ENCODE measurements around the gene HBA1. TPM values are rescaled to one million over a fixed set of nuclear protein-coding genes. Genes with fewer than 3 reads are reported as not detected.
"Not testable (repeated sequence)": the region's sequence is repeated elsewhere in the genome, so short reads cannot be mapped to it uniquely, and the experiment has no call there.

HBA1 gene
- total and polyA plus RNA-seq, 9 of the 15 experiments (the other 6 are each of a cell fraction or from before 2014, with no cell fraction given) = 128 to 2,388 (median 380) TPM

DNA sequence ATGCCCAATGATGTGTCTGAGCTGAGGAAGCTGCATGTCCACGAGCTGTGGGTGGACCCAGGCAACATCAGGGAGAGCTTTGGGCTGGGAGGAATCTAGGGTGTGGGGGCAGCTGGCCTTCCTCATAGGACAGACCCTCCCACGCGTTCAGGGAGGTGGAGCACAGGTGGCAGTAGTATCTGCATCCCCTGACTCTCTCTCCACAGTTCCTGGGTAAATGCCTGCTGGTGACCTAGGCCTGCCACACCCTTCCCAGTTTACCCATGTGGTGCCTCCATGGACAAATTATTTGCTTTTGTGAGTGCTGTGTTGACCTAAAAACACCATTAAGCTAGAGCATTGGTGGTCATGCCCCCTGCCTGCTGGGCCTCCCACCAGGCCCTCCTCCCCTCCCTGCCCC, 7.5 kb upstream of the HBA1 start:
- POLR2A ChIA-PET = interaction anchor here (0.6 kb wide), 4 partner anchors 17 to 511 kb away, joined by 3 to 4 read pairs (median 3); partner anchors contain the start of gene STUB1
- peaks cover 10 to 61% of the 10 kb centered on the region in 2 experiments; a peak in 4 of 5 replicates for H3K4me1 ChIP-seq (replicated peaks in 1 of 2; ENCODE audit: control insufficient read depth in 2 of 2, insufficient read depth in 2 of 2, low read length in 2 of 2)
- in situ Hi-C loops (cut with MboI) (no loop called here), intact Hi-C loops (cut with micrococcal nuclease) (no loop called here)
- no peak overlapping the region for H3K27ac ChIP-seq (ENCODE audit: extremely low read depth, low read depth, low read length)
- H3K9me1 ChIP-seq (ENCODE audit: control insufficient read depth, insufficient read depth, low read length) = no peaks in the 10 kb centered on the region
- no peak for TF ChIP-seq ZC3H4 (CRISPR knock-in tag; IDR thresholded peaks at IDR 0.05; ENCODE audit: borderline replicate concordance)
- CTCF ChIA-PET (ENCODE audit: low intra/inter-chr PET ratio) = no interaction called here
- ATAC-seq (no peak), DNase-seq (ENCODE audit: extremely low read depth in 1 of 4, low spot score in 3 of 4) (no peak), FAIRE-seq (no peak)
- WGBS (ENCODE audit: insufficient coverage, low coverage, missing lambda C conversion rate) = 58% methylated on average over 3 of the region's 3 CpGs
- BruUV-seq (replicated peaks) = no TSS peak
- H3K36me3 ChIP-seq (ENCODE audit: control insufficient read depth, insufficient read depth, low read length) = no peaks in the 10 kb centered on the region
- no peaks in the 10 kb centered on the region for H4K20me1 ChIP-seq (replicated peaks; ENCODE audit: control insufficient read depth, insufficient read depth, low read length)
- no peak overlapping the region for H3K4me3 ChIP-seq
- peak overlapping the region in 1 of 2 experiments; percentile 23; a peak in 2 of 4 replicates for H3K9ac ChIP-seq (ENCODE audit: insufficient read depth in 1 of 2, low read depth in 2 of 2, low read length in 2 of 2)
- H3K27me3 ChIP-seq (ENCODE audit: control insufficient read depth in 2 of 2, insufficient read depth in 2 of 2, low read length in 2 of 2) = no peaks in the 10 kb centered on the region
- H3K4me2 ChIP-seq (ENCODE audit: insufficient read depth, low read length) = peak overlapping the region; percentile 35; the same call in 1 of the 2 replicates
- H2AFZ ChIP-seq (ENCODE audit: low read depth, low read length) = no peak overlapping the region
- no peaks in the 10 kb centered on the region for H3K9me3 ChIP-seq (replicated peaks; ENCODE audit: control insufficient read depth, insufficient read depth, low read depth, low read length)
- peaks cover 4% of the 10 kb centered on the region; the same call in 1 of the 3 replicates for H3K79me2 ChIP-seq (ENCODE audit: control insufficient read depth, insufficient read depth, low read length)

DNA sequence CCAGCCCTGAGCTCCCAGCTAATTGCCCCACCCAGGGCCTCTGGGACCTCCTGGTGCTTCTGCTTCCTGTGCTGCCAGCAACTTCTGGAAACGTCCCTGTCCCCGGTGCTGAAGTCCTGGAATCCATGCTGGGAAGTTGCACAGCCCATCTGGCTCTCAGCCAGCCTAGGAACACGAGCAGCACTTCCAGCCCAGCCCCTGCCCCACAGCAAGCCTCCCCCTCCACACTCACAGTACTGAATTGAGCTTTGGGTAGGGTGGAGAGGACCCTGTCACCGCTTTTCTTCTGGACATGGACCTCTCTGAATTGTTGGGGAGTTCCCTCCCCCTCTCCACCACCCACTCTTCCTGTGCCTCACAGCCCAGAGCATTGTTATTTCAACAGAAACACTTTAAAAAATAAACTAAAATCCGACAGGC, 6.4 kb upstream of the HBA1 start:
- Histone ChIP-seq H3K4me1 (replicated peaks in 1 of 2; ENCODE audit: control insufficient read depth in 2 of 2, insufficient read depth in 2 of 2, low read length in 2 of 2) (peaks cover 19 to 68% of the 10 kb centered on the region in 2 experiments; a peak in 4 of 5 replicates), H3K9ac (ENCODE audit: insufficient read depth in 1 of 2, low read depth in 2 of 2, low read length in 2 of 2) (peak overlapping the region in 1 of 2 experiments; percentile 55; a peak in 1 of 4 replicates)
- in situ Hi-C loops (cut with MboI); H3K9me1 ChIP-seq (ENCODE audit: control insufficient read depth, insufficient read depth, low read length); H2AFZ ChIP-seq (ENCODE audit: low read depth, low read length); CTCF ChIA-PET (ENCODE audit: low intra/inter-chr PET ratio); intact Hi-C loops (cut with micrococcal nuclease); H3K4me2 ChIP-seq (ENCODE audit: insufficient read depth, low read length); H3K9me3 ChIP-seq (replicated peaks; ENCODE audit: control insufficient read depth, insufficient read depth, low read depth, low read length); H3K27ac ChIP-seq (ENCODE audit: extremely low read depth, low read depth, low read length); H3K4me3 ChIP-seq; H3K79me2 ChIP-seq (ENCODE audit: control insufficient read depth, insufficient read depth, low read length); H3K27me3 ChIP-seq (ENCODE audit: control insufficient read depth in 2 of 2, insufficient read depth in 2 of 2, low read length in 2 of 2); H4K20me1 ChIP-seq (replicated peaks; ENCODE audit: control insufficient read depth, insufficient read depth, low read length); H3K36me3 ChIP-seq (ENCODE audit: control insufficient read depth, insufficient read depth, low read length); BruUV-seq (replicated peaks): not testable (repeated sequence)
- ATAC-seq (peak; percentile 37), FAIRE-seq (peak; percentile 91), DNase-seq (ENCODE audit: extremely low read depth in 1 of 4, low spot score in 3 of 4) (peak in 1 of 4 experiments; percentile 52)
- WGBS (ENCODE audit: insufficient coverage, low coverage, missing lambda C conversion rate) = 5% methylated on average over 5 of the region's 5 CpGs
- POLR2A ChIA-PET = interaction anchor here (0.6 kb wide), 1 partner anchor 103 kb away, joined by 3 read pairs; no protein-coding TSS in a partner anchor
- TF ChIP-seq, protein P1, sequence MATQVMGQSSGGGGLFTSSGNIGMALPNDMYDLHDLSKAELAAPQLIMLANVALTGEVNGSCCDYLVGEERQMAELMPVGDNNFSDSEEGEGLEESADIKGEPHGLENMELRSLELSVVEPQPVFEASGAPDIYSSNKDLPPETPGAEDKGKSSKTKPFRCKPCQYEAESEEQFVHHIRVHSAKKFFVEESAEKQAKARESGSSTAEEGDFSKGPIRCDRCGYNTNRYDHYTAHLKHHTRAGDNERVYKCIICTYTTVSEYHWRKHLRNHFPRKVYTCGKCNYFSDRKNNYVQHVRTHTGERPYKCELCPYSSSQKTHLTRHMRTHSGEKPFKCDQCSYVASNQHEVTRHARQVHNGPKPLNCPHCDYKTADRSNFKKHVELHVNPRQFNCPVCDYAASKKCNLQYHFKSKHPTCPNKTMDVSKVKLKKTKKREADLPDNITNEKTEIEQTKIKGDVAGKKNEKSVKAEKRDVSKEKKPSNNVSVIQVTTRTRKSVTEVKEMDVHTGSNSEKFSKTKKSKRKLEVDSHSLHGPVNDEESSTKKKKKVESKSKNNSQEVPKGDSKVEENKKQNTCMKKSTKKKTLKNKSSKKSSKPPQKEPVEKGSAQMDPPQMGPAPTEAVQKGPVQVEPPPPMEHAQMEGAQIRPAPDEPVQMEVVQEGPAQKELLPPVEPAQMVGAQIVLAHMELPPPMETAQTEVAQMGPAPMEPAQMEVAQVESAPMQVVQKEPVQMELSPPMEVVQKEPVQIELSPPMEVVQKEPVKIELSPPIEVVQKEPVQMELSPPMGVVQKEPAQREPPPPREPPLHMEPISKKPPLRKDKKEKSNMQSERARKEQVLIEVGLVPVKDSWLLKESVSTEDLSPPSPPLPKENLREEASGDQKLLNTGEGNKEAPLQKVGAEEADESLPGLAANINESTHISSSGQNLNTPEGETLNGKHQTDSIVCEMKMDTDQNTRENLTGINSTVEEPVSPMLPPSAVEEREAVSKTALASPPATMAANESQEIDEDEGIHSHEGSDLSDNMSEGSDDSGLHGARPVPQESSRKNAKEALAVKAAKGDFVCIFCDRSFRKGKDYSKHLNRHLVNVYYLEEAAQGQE (IDR thresholded peaks at IDR 0.05; ENCODE audit: borderline replicate concordance) = peak; percentile 98
- TF ChIP-seq, protein P1 (CRISPR knock-in tag; IDR thresholded peaks at IDR 0.05; ENCODE audit: low read depth) = peak; percentile 95
- TF ChIP-seq MAZ (CRISPR knock-in tag; conservative IDR thresholded peaks at IDR 0.05 in 1 of 2, IDR thresholded peaks at IDR 0.05 in 1 of 2) = 0 out of 4 replicates have a peak, but pooled peaks of 1 of the 2 experiments have one; percentile 29
- 0 out of 2 replicates have a peak, but pooled peaks have one; percentile 34 for TF ChIP-seq STAG1 (CRISPR knock-in tag; IDR thresholded peaks at IDR 0.05; ENCODE audit: borderline replicate concordance)
- TF ChIP-seq NFIC (IDR thresholded peaks at IDR 0.05) = peak; percentile 93
